Dedifferentiated amniotic fluid mesenchymal stem cell (primary cell): ENCODE results near the gene TFDP1.

Experiments
- DNase-seq: peaks from one replicate; pipeline ENCODE4 v3.0.0-alpha.2; 2016; ENCODE audit errors: extremely low spot score

The TFDP1 gene

GRCh38 chr13:113666329-113666670 is 81.7 kb downstream of the TFDP1 start:
- no peak for DNase-seq

GRCh38 chr13:113666951-113667701 is 82.6 kb downstream of the TFDP1 start, which contains the start of gene GRK1:
GRK1 (plus strand) TSS chr13:113667219; CDS start chr13:113667387, 168 bp downstream.
- DNase-seq, result no peak

- no peak for DNase-seq
These were observed 83.4 kb downstream of the TFDP1 start for GRCh38 chr13:113667771-113668490.

GRCh38 chr13:113668491-113668971 is 84.0 kb downstream of the TFDP1 start:
- no peak for DNase-seq

- DNase-seq, result no peak
These were observed 84.7 kb downstream of the TFDP1 start for GRCh38 chr13:113669231-113669754.

- no peak for DNase-seq
These were observed 85.3 kb downstream of the TFDP1 start for GRCh38 chr13:113669755-113670341.

- no peak for DNase-seq
These were observed 86.0 kb downstream of the TFDP1 start for GRCh38 chr13:113670541-113670940.

- no peak for DNase-seq
These were observed 86.8 kb downstream of the TFDP1 start for GRCh38 chr13:113671066-113672001.

- no peak for DNase-seq
These were observed 87.6 kb downstream of the TFDP1 start for GRCh38 chr13:113672002-113672651.
